Mesodermal cell (in vitro differentiated cells): ENCODE data around the gene BRCA1.
"Not testable (repeated sequence)": the region's sequence is repeated elsewhere in the genome, so short reads cannot be mapped to it uniquely, and the experiment has no call there.

Source experiments
- H3K27ac ChIP-seq: 2 replicates; pipeline ENCODE4 v1.7.0; 2013; ENCODE audit warnings: mild to moderate bottlenecking, low read depth, low read length, moderate library complexity; ENCODE audit not compliant: severe bottlenecking
- H3K36me3 ChIP-seq: 2 replicates; pipeline ENCODE4 v1.7.1; 2013; ENCODE audit warnings: mild to moderate bottlenecking, low read length, moderate library complexity; ENCODE audit not compliant: control insufficient read depth, insufficient read depth
- H3K4me1 ChIP-seq: one replicate; pipeline ENCODE4 v1.7.1; 2013; ENCODE audit warnings: mild to moderate bottlenecking, low read length; ENCODE audit not compliant: insufficient read depth, control insufficient read depth, poor library complexity, severe bottlenecking
- H3K4me3 ChIP-seq: 2 replicates; pipeline ENCODE4 v1.7.0; 2013; ENCODE audit warnings: low read length, control low read depth, mild to moderate bottlenecking; ENCODE audit not compliant: insufficient read depth, poor library complexity, severe bottlenecking; ENCODE audit errors: extremely low read depth
- H3K9me3 ChIP-seq: 2 replicates; pipeline ENCODE4 v1.7.1; 2013; ENCODE audit warnings: mild to moderate bottlenecking, low read length, moderate library complexity; ENCODE audit not compliant: control insufficient read depth
- WGBS, 2 experiments: methylation state at CpG; one replicate each; pipeline ENCODE4 v1.1.5; 2013; ENCODE audit warnings: missing lambda C conversion rate in 2 of 2; ENCODE audit not compliant: insufficient coverage in 2 of 2; 5-methylcytosine and 5-hydroxymethylcytosine counted together

The BRCA1 gene

GRCh38 chr17:43014020-43014648 lies 111.0 kb downstream of the BRCA1 start:
- no peaks in the 10 kb centered on the region for H3K9me3 ChIP-seq
- WGBS, 2 experiments = 88 to 95% methylated on average over 4 to 10 of the region's 12 CpGs
- H3K27ac ChIP-seq = peak overlapping the region; percentile 64
- H3K4me1 ChIP-seq = peaks cover 41% of the 10 kb centered on the region
- no peak overlapping the region for H3K4me3 ChIP-seq
- peaks cover 48% of the 10 kb centered on the region for H3K36me3 ChIP-seq

GRCh38 chr17:43013296-43013695 lies 111.9 kb downstream of the BRCA1 start:
- Histone ChIP-seq H3K36me3 (peaks cover 40% of the 10 kb centered on the region), H3K4me1 (peaks cover 33% of the 10 kb centered on the region), H3K9me3 (no peaks in the 10 kb centered on the region), H3K27ac (no peak overlapping the region), H3K4me3 (no peak overlapping the region)
- WGBS, 2 experiments = 91 to 99% methylated on average over 7 to 8 of the region's 8 CpGs

- WGBS, 2 experiments = 88 to 94% methylated on average over 9 to 14 of the region's 15 CpGs
- no peak overlapping the region for H3K27ac ChIP-seq
- H3K4me1 ChIP-seq = peaks cover 28% of the 10 kb centered on the region
- no peaks in the 10 kb centered on the region for H3K9me3 ChIP-seq
- peaks cover 27% of the 10 kb centered on the region for H3K36me3 ChIP-seq
- H3K4me3 ChIP-seq = no peak overlapping the region
Measured at GRCh38 chr17:43011728-43012472, 113.3 kb downstream of the BRCA1 start.

- H3K4me3 ChIP-seq = no peak overlapping the region
- no peak overlapping the region for H3K27ac ChIP-seq
- peaks cover 24% of the 10 kb centered on the region for H3K4me1 ChIP-seq
- no peaks in the 10 kb centered on the region for H3K9me3 ChIP-seq
- peaks cover 16% of the 10 kb centered on the region for H3K36me3 ChIP-seq
- WGBS, 2 experiments = 94 to 100% methylated on average over 4 to 5 of the region's 5 CpGs
Measured at GRCh38 chr17:43010667-43011308, 114.4 kb downstream of the BRCA1 start.

- H3K9me3 ChIP-seq = no peaks in the 10 kb centered on the region
- H3K36me3 ChIP-seq = peaks cover 27% of the 10 kb centered on the region
- peak within 1 kb of the TSS; percentile 11 for H3K4me3 ChIP-seq
- H3K4me1 ChIP-seq = peaks cover 22% of the 10 kb centered on the region
- peak within 1 kb of the TSS; percentile 76 for H3K27ac ChIP-seq
- WGBS, 2 experiments = 19 to 46% methylated on average over 10 to 12 of the region's 18 CpGs
Measured at GRCh38 chr17:43006639-43007551, 118.3 kb downstream of the BRCA1 start, which contains the start of gene IFI35. TSS of gene IFI35 (plus strand) at chr17:43006784. CDS start at chr17:43006948, 164 bp downstream.

GRCh38 chr17:43003542-43004172 lies 121.5 kb downstream of the BRCA1 start:
- peaks cover 54% of the 10 kb centered on the region for H3K36me3 ChIP-seq

GRCh38 chr17:43000894-43001293 lies 124.3 kb downstream of the BRCA1 start:
- peaks cover 54% of the 10 kb centered on the region for H3K36me3 ChIP-seq

More at GRCh38 chr17:43003542-43004172, 121.5 kb downstream of the BRCA1 start:
- Histone ChIP-seq H3K4me1 (peaks cover 35% of the 10 kb centered on the region), H3K4me3 (no peak overlapping the region), H3K27ac (no peak overlapping the region), H3K9me3 (no peaks in the 10 kb centered on the region)
- 90 to 95% methylated on average over 4 to 5 of the region's 5 CpGs for WGBS, 2 experiments

GRCh38 chr17:42999003-42999525 lies 126.1 kb downstream of the BRCA1 start:
- Histone ChIP-seq H3K9me3 (no peaks in the 10 kb centered on the region), H3K4me3 (peak overlapping the region; percentile 92), H3K4me1 (peaks cover 31% of the 10 kb centered on the region), H3K27ac (peak overlapping the region; percentile 99), H3K36me3 (peaks cover 58% of the 10 kb centered on the region)
- whole genome bisulfite sequencing, 2 experiments = 6 to 23% methylated on average over 5 to 7 of the region's 10 CpGs

More at GRCh38 chr17:43000894-43001293, 124.3 kb downstream of the BRCA1 start:
- not testable (repeated sequence) for H3K4me3 ChIP-seq, H3K9me3 ChIP-seq
- Histone ChIP-seq H3K27ac (peak overlapping the region; percentile 23), H3K4me1 (peaks cover 31% of the 10 kb centered on the region)
- 96% methylated on average over 13 of the region's 13 CpGs for WGBS, 2 experiments

GRCh38 chr17:42997984-42998938 lies 126.9 kb downstream of the BRCA1 start, which contains the start of gene RPL27:
TSS of gene RPL27 (plus strand) at chr17:42998419. CDS start at chr17:42998751, 332 bp downstream.
- WGBS, 2 experiments = 0 to 1% methylated on average over 42 to 46 of the region's 49 CpGs
- peak within 1 kb of the TSS; percentile 99 for H3K27ac ChIP-seq
- peaks cover 25% of the 10 kb centered on the region for H3K4me1 ChIP-seq
- no peaks in the 10 kb centered on the region for H3K9me3 ChIP-seq
- H3K4me3 ChIP-seq = peak within 1 kb of the TSS; percentile 92
- H3K36me3 ChIP-seq = peaks cover 57% of the 10 kb centered on the region
